Subcutaneous abdominal adipose tissue (tissue), 5 donors: ENCODE measurements around the gene FRAS1.

Experiments
- H3K27ac ChIP-seq: one replicate; pipeline ENCODE4 v1.7.0; 2013; ENCODE audit warnings: low read depth, mild to moderate bottlenecking, inconsistent platforms, low read length, moderate library complexity
- H3K27me3 ChIP-seq, 5 donors: one replicate each; pipeline ENCODE4 v1.7.0; 2013; ENCODE audit warnings: low read length in 5 of 5, inconsistent platforms in 1 of 5; ENCODE audit not compliant: control insufficient read depth in 5 of 5, insufficient read depth in 4 of 5
- H3K36me3 ChIP-seq, 5 donors: one replicate each; pipeline ENCODE4 v1.7.0; 2013; ENCODE audit warnings: low read length in 5 of 5; ENCODE audit not compliant: control insufficient read depth in 5 of 5, insufficient read depth in 5 of 5
- H3K4me1 ChIP-seq, 5 donors: one replicate each; pipeline ENCODE4 v1.7.0; 2013; ENCODE audit warnings: low read length in 5 of 5, mild to moderate bottlenecking in 3 of 5, moderate library complexity in 1 of 5; ENCODE audit not compliant: control insufficient read depth in 5 of 5, insufficient read depth in 5 of 5
- H3K4me3 ChIP-seq, 5 donors: one replicate each; pipeline ENCODE4 v1.7.0; 2013; ENCODE audit warnings: low read length in 5 of 5, low read depth in 1 of 5
- H3K9ac ChIP-seq, 5 donors: one replicate each; pipeline ENCODE4 v1.7.0; 2013; ENCODE audit warnings: low read length in 5 of 5, mild to moderate bottlenecking in 4 of 5, moderate library complexity in 3 of 5
- H3K9me3 ChIP-seq, 5 donors: one replicate each; pipeline ENCODE4 v1.7.0; 2013; ENCODE audit warnings: low read length in 5 of 5; ENCODE audit not compliant: control insufficient read depth in 5 of 5
- donor health status: healthy.
- donor health status: healthy.
- donor health status: healthy.
- donor health status: healthy.
- donor health status: healthy.

FRAS1 gene

GRCh38 chr4:78308517-78308916 is 251.4 kb downstream of the FRAS1 start:
- H3K27me3 ChIP-seq, result no peaks in the 10 kb centered on the region
- H3K36me3 ChIP-seq, result no peaks in the 10 kb centered on the region
- H3K4me1 ChIP-seq, result no peaks in the 10 kb centered on the region
- no peak overlapping the region for H3K9ac ChIP-seq
- H3K27ac ChIP-seq, result no peak overlapping the region
- no peak overlapping the region for H3K4me3 ChIP-seq
- H3K9me3 ChIP-seq, result no peaks in the 10 kb centered on the region

- H3K27ac ChIP-seq, result no peak overlapping the region
- H3K27me3 ChIP-seq, result no peaks in the 10 kb centered on the region
- no peaks in the 10 kb centered on the region for H3K9me3 ChIP-seq
- H3K36me3 ChIP-seq, result no peaks in the 10 kb centered on the region
- no peaks in the 10 kb centered on the region for H3K4me1 ChIP-seq
- no peak overlapping the region for H3K9ac ChIP-seq
- H3K4me3 ChIP-seq, result no peak overlapping the region
Measured at GRCh38 chr4:78309352-78309751, 252.2 kb downstream of the FRAS1 start.

GRCh38 chr4:78310007-78310739 is 253.1 kb downstream of the FRAS1 start:
- no peaks in the 10 kb centered on the region for H3K36me3 ChIP-seq

DNA sequence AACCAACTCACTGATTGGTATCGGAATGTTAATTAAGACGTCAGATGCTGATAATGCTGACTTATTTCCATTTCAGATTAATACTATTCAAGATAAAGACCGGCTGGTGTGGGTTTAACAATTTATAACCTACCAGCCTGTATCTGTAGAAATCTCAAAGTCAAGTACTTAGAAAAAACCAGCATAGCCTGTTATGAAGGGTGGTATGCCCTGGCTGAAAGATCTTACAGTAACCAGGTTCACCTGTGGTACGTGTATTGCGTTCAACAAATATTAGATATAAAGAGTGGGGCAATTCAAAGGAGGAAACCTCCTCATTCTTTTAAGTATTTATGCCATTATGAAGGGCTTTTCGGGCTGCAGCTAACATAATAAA is 253.6 kb downstream of the FRAS1 start:
- H3K9me3 ChIP-seq, result no peaks in the 10 kb centered on the region
- no peaks in the 10 kb centered on the region for H3K4me1 ChIP-seq
- H3K27ac ChIP-seq, result no peak overlapping the region
- no peaks in the 10 kb centered on the region for H3K27me3 ChIP-seq
- H3K4me3 ChIP-seq, result no peak overlapping the region
- H3K36me3 ChIP-seq, result no peaks in the 10 kb centered on the region
- no peak overlapping the region for H3K9ac ChIP-seq

More at GRCh38 chr4:78310007-78310739, 253.1 kb downstream of the FRAS1 start:
- Histone ChIP-seq H3K4me3 (no peak overlapping the region), H3K27me3 (no peaks in the 10 kb centered on the region), H3K9ac (no peak overlapping the region), H3K4me1 (no peaks in the 10 kb centered on the region), H3K27ac (no peak overlapping the region), H3K9me3 (no peaks in the 10 kb centered on the region)

GRCh38 chr4:78311306-78311705 is 254.2 kb downstream of the FRAS1 start:
- H3K36me3 ChIP-seq, result no peaks in the 10 kb centered on the region
- no peak overlapping the region for H3K4me3 ChIP-seq
- no peaks in the 10 kb centered on the region for H3K4me1 ChIP-seq
- no peaks in the 10 kb centered on the region for H3K27me3 ChIP-seq
- no peak overlapping the region for H3K9ac ChIP-seq
- no peak overlapping the region for H3K27ac ChIP-seq
- no peaks in the 10 kb centered on the region for H3K9me3 ChIP-seq

- Histone ChIP-seq H3K27ac (no peak overlapping the region), H3K4me3 (no peak overlapping the region), H3K36me3 (no peaks in the 10 kb centered on the region), H3K4me1 (no peaks in the 10 kb centered on the region), H3K27me3 (no peaks in the 10 kb centered on the region), H3K9ac (no peak overlapping the region), H3K9me3 (no peaks in the 10 kb centered on the region)
Measured at GRCh38 chr4:78312989-78313753, 256.0 kb downstream of the FRAS1 start.

DNA sequence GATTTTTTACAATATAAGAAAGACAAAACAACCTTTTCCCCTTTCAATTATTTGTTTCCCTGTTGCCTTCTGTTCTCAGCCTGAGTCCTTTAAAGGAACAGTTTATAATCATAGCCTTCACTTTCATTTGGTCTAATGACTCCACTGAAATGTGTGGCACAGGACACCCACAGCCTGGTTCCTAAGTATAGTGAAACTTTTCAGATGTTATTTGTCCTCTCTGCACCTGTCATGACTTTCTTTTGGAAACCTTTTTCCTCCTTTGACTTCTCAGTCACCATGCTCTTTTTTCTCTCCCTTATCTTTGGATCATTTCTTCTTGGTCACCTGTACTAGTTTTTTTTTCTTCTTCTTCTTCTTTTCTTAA is 256.6 kb downstream of the FRAS1 start:
- no peaks in the 10 kb centered on the region for H3K4me1 ChIP-seq
- H3K9me3 ChIP-seq, result no peaks in the 10 kb centered on the region
- H3K9ac ChIP-seq, result no peak overlapping the region
- no peaks in the 10 kb centered on the region for H3K27me3 ChIP-seq
- no peak overlapping the region for H3K27ac ChIP-seq
- H3K36me3 ChIP-seq, result no peaks in the 10 kb centered on the region
- no peak overlapping the region for H3K4me3 ChIP-seq

DNA sequence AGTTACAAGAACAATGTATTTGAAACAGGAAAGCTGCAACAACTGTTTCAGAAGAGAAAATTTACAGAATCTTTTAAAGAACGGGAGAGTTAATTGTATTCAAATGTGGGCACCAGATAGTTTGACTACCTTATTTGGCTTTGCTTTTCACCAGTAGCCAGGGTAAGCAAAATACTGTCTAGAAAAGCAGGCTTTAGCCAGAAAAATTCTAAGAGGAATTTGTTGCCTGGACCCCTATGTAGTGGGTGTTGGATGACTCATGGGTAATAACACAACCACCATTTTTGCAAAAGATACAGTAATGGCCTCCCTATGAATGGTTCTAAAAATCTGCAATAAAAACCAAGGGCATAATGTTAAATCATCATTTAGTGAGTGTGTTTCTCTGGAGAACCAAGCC is 261.0 kb downstream of the FRAS1 start:
- Histone ChIP-seq H3K4me1 (no peaks in the 10 kb centered on the region), H3K9me3 (no peaks in the 10 kb centered on the region), H3K9ac (no peak overlapping the region), H3K27ac (no peak overlapping the region), H3K36me3 (no peaks in the 10 kb centered on the region), H3K4me3 (no peak overlapping the region), H3K27me3 (no peaks in the 10 kb centered on the region)

- H3K27me3 ChIP-seq, result no peaks in the 10 kb centered on the region
- H3K4me1 ChIP-seq, result no peaks in the 10 kb centered on the region
- H3K9ac ChIP-seq, result no peak overlapping the region
- H3K4me3 ChIP-seq, result no peak overlapping the region
- no peaks in the 10 kb centered on the region for H3K9me3 ChIP-seq
- no peak overlapping the region for H3K27ac ChIP-seq
- H3K36me3 ChIP-seq, result no peaks in the 10 kb centered on the region
Measured at GRCh38 chr4:78320349-78320935, 263.3 kb downstream of the FRAS1 start.

DNA sequence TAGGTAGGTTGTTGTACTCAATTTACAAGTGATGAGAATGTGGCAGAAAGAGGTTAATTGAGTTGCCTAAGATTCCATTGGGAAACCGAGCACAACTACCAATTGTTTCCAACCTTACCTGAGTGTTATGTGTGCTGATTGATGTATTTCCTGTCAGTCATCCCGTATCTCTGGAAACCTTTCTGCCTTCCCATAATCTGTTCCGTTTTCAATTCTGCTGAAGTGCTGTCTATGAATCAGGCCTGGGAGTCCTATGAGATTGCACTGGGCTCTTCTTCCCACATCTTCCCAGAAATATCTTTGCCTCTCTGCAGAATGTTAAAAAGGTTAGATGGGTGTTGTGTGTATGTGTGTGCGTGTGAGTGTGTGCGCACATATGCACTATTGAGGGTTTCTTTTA is 264.9 kb downstream of the FRAS1 start:
- Histone ChIP-seq H3K4me3 (no peak overlapping the region), H3K36me3 (no peaks in the 10 kb centered on the region), H3K9ac (no peak overlapping the region), H3K4me1 (no peaks in the 10 kb centered on the region), H3K27ac (no peak overlapping the region), H3K9me3 (no peaks in the 10 kb centered on the region), H3K27me3 (no peaks in the 10 kb centered on the region)
